Calu3 (cell line): ENCODE results near the gene RFPL2. TPM values are rescaled to one million over a fixed set of nuclear protein-coding genes. Genes with fewer than 3 reads are reported as not detected.
A peak's percentile ranks its signal among the peaks of the same experiment; 100 is the strongest.

Experiments used
- Bru-seq: library from RNA; stranded (reverse); fragments of 400-500 nt; gene quantifications from one replicate; lab custom pipeline; 2021; lab: Mats Ljungman, UMichigan
- BruChase-seq, 2 experiments: library from RNA; stranded (reverse); fragments of 400-500 nt; gene quantifications; one replicate each; lab custom pipeline; 2021; lab: Mats Ljungman, UMichigan
- BruUV-seq: library from RNA; stranded (reverse); fragments of 400-500 nt; replicated peaks from 2 replicates; lab custom pipeline; 2021; lab: Mats Ljungman, UMichigan
- CTCF ChIA-PET: fragments of 300-600 bp; sonication (Branson Sonifier 250); formaldehyde crosslinking; loops from one replicate; lab custom pipeline; 2022; ENCODE audit warnings: antibody characterized with exemption; lab: Charles Lee
- DNase-seq: peaks from one replicate; pipeline ENCODE4 v3.0.0; 2022
- H3K27ac Mint-ChIP-seq: one replicate; pipeline ENCODE4 v1.8.0; 2022; ENCODE audit warnings: mixed read lengths; ENCODE audit not compliant: unreplicated experiment
- H3K27me3 Mint-ChIP-seq: one replicate; pipeline ENCODE4 v1.8.0; 2022; ENCODE audit warnings: mixed read lengths; ENCODE audit not compliant: unreplicated experiment
- H3K36me3 Mint-ChIP-seq: one replicate; pipeline ENCODE4 v1.8.0; 2022; ENCODE audit warnings: mild to moderate bottlenecking, moderate library complexity, mixed read lengths; ENCODE audit not compliant: insufficient read depth, unreplicated experiment
- H3K4me1 Mint-ChIP-seq: one replicate; pipeline ENCODE4 v1.8.0; 2022; ENCODE audit warnings: mild to moderate bottlenecking, low read depth, mixed read lengths; ENCODE audit not compliant: unreplicated experiment
- H3K4me3 Mint-ChIP-seq: one replicate; pipeline ENCODE4 v1.8.0; 2022; ENCODE audit warnings: mild to moderate bottlenecking, low read depth, moderate library complexity, mixed read lengths; ENCODE audit not compliant: unreplicated experiment
- H3K9me3 Mint-ChIP-seq: one replicate; pipeline ENCODE4 v1.8.0; 2022; ENCODE audit warnings: low read depth, mixed read lengths; ENCODE audit not compliant: unreplicated experiment
- CTCF ChIP-seq: fragments of 200-600 bp; IDR thresholded peaks from one replicate; pipeline ENCODE4 v1.8.0; 2022; ENCODE audit warnings: antibody characterized with exemption; ENCODE audit not compliant: unreplicated experiment
- intact Hi-C: fragments of 100-400 bp; cut with micrococcal nuclease; formaldehyde crosslinking; loops from one replicate; pipeline ENCODE4 v1.10.0; 2022; ENCODE audit not compliant: unreplicated experiment
- long read RNA-seq: library from polyadenylated mRNA; stranded (forward); transcript quantifications from one replicate; pipeline ENCODE4 v2.0.0, GENCODE V29; 2022
- total RNA-seq: library from RNA; stranded (reverse); gene quantifications from 2 replicates; pipeline ENCODE4 v1.2.3, GENCODE V29; 2022

RFPL2 gene
- total RNA-seq: 0.52 and 0.71 TPM in 2 replicates
- percentile 11 among the genes with signal in this experiment for Bru-seq, nascent RNA
- percentile 38 among the genes with signal in this experiment for BruChase-seq, experiment 1, labeled RNA remaining after a 6-hour chase
- percentile 27 among the genes with signal in this experiment for BruChase-seq, experiment 2, labeled RNA remaining after a 2-hour chase
- long read RNA-seq: 0 reads

DNA sequence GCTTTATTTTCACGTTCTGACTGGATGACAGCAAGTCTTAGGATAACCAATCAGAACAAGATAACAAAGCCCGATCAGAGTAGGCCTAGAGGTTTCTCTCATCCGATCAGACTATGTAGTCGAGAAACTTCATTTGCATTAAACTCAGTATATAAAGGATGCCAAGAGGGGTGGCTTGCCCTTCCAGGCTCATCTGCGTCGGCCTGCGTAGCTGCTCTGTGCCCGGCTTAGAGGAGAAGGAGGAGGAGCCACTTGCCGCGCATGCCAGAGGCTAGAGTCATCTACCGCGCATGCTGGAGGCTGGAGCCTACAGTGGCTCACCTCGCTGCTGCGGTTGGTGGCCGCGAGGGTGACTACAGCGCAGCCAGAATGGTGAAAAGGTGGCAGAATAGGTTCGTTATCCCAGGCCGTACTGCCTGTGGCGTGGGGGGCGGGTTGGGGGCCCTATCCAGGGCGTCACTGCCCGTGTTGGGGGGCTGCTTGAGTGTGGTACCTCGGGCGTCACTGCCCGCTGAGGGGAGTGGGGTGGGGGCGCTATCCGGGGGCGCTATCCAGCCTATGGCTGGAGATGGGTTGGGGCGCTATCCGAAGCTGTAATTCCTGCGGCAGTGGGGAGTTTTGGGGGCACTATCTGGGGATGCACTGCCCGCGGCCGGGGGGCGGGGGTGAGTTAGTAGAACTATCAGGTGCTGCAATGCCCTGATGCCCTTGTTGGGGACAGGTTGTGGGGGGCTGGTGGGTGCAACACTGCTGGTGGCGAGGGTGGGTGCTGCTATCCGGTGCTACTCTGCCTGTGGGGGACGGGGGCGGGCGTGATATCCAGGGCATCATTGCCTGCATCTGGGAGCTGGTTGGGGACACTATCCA, at the start of gene RFPL2:
TSS of gene RFPL2 (minus strand) at position 218 of the 867 bp plus-strand sequence. CDS start 2,622 bp downstream, outside the sequence.
- peak; percentile 81 for DNase-seq
- BruUV-seq: no TSS peak
- peaks cover 22% of the 10 kb centered on the region for H3K27me3 Mint-ChIP-seq
- no peak for TF ChIP-seq CTCF
- CTCF ChIA-PET: interaction anchor here (0.7 to 1.8 kb wide), 3 partner anchors 26 to 235 kb away, joined by 3 to 8 read pairs (median 6); no protein-coding TSS in a partner anchor
- peak within 1 kb of the TSS; percentile 84 for H3K4me3 Mint-ChIP-seq
- no peaks in the 10 kb centered on the region for H3K9me3 Mint-ChIP-seq
- peaks cover 34% of the 10 kb centered on the region for H3K36me3 Mint-ChIP-seq
- peaks cover 54% of the 10 kb centered on the region for H3K4me1 Mint-ChIP-seq
- intact Hi-C loops: no loop called here
- no peak within 1 kb of the TSS for H3K27ac Mint-ChIP-seq

DNA sequence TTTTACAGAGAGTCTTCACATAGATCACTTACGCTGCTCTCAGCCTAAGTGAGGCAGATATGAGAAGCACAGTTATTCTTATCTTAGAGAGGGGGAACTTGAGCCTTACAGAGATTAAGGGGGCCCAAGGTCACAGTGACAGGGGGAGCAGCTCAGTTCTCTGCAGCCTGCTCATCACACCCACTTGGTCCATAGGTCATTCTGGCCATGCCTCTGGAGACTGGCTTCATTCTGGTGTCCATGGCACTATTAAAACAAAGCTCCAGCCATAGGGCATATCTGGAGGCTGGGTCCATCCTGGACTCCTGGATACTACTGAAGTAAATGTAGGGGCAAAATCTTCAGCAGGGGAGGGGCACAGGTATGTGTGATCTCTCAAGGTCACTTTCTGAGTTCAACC, 44.4 kb upstream of the RFPL2 start:
- H3K4me1 Mint-ChIP-seq: peaks cover 18% of the 10 kb centered on the region
- no peak for TF ChIP-seq CTCF
- no peaks in the 10 kb centered on the region for H3K9me3 Mint-ChIP-seq
- H3K36me3 Mint-ChIP-seq: no peaks in the 10 kb centered on the region
- CTCF ChIA-PET: no interaction called here
- no peak overlapping the region for H3K4me3 Mint-ChIP-seq
- BruUV-seq: no TSS peak
- intact Hi-C loops: no loop called here
- peaks cover 49% of the 10 kb centered on the region for H3K27me3 Mint-ChIP-seq
- no peak overlapping the region for H3K27ac Mint-ChIP-seq
- DNase-seq: no peak

GRCh38 chr22:32248276-32248675, 43.4 kb upstream of the RFPL2 start:
- intact Hi-C loops: no loop called here
- no peaks in the 10 kb centered on the region for H3K36me3 Mint-ChIP-seq
- no TSS peak for BruUV-seq
- H3K4me1 Mint-ChIP-seq: peaks cover 18% of the 10 kb centered on the region
- no peaks in the 10 kb centered on the region for H3K9me3 Mint-ChIP-seq
- no peak for TF ChIP-seq CTCF
- DNase-seq: no peak
- H3K27ac Mint-ChIP-seq: no peak overlapping the region
- H3K27me3 Mint-ChIP-seq: peaks cover 42% of the 10 kb centered on the region
- no peak overlapping the region for H3K4me3 Mint-ChIP-seq
- CTCF ChIA-PET: no interaction called here

DNA sequence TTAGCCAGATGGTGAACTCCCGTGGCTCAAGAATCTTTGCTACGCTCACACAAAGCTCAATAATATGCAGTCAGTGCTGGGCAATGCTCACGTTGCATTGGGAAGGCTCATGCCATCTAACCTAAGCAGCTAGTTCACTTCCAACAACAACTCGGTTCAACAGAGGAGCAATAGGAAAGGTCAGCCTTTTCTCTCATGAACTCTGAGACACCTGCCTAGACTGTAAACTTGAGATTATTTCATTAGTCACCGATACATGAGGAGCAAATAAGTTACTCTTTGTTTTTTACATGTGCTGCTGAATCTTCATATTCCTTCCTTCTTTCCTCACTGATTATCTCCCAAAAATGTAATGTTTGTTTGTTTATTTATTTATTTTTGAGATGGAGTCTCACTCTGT, 41.3 kb upstream of the RFPL2 start:
- Mint-ChIP-seq H3K9me3 (no peaks in the 10 kb centered on the region), H3K4me1 (peaks cover 18% of the 10 kb centered on the region), H3K27ac (no peak overlapping the region), H3K27me3 (peaks cover 36% of the 10 kb centered on the region), H3K36me3 (no peaks in the 10 kb centered on the region), H3K4me3 (no peak overlapping the region)
- no peak for TF ChIP-seq CTCF
- no TSS peak for BruUV-seq
- DNase-seq: no peak
- intact Hi-C loops: no loop called here
- CTCF ChIA-PET: no interaction called here
